ENCODE data around the gene CAMK1. TPM values are rescaled to one million over a fixed set of nuclear protein-coding genes. Genes with fewer than 3 reads are reported as not detected.

Gene CAMK1
- total RNA-seq, 2 experiments from 2014 or later = 0.74 to 1.1 TPM

- H3K27me3 ChIP-seq (ENCODE audit: control insufficient read depth in 1 of 2, insufficient read depth in 2 of 2, low read length in 2 of 2) = no peaks in the 10 kb centered on the region
- H3K27me3 Mint-ChIP-seq = no peaks in the 10 kb centered on the region
These were observed 2.3 kb downstream of the CAMK1 start for GRCh38 chr3:9767418-9767817.

DNA sequence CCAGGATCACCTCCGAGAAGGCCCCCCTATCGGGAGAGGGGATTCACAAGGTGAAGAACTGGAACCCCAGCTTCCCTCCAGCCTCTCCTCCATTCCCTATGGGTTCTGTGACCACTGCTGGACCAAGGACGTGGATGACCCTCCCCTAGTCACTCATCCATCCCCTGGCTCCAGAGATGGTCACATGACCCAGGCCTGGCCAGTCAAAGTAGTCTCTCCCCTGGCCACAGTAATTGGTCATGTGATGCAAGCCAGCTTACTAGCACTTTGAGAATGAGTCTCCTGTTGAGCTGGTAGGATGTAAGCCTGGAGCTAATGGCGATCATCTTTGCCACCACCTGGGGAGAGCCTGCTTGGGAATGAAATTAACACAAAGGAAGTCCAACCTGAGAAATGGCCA, 3.9 kb downstream of the CAMK1 start:
- DNase-seq (no peak), ATAC-seq (ENCODE audit: poor library complexity) (no peak)
- H3K27me3 ChIP-seq (ENCODE audit: control insufficient read depth in 1 of 2, insufficient read depth in 2 of 2, low read length in 2 of 2) = no peaks in the 10 kb centered on the region
- no peak overlapping the region for H3K4me3 ChIP-seq (ENCODE audit: low read length)
- ChIA-PET POLR2A (interaction anchor here (0.9 to 1.4 kb wide), 2 partner anchors 25 to 27 kb away, joined by 4 read pairs; partner anchors contain the start of gene ARPC4), CTCF (no interaction called here)
- no peak overlapping the region for H3K27ac ChIP-seq (ENCODE audit: low read depth in 1 of 2, low read length in 2 of 2)
- peaks cover 29% of the 10 kb centered on the region for H3K4me1 ChIP-seq (ENCODE audit: insufficient read depth, low read length)
- Mint-ChIP-seq H3K27me3 (no peaks in the 10 kb centered on the region), H3K27ac (no peak overlapping the region), H3K4me1 (ENCODE audit: low read depth) (peaks cover 18% of the 10 kb centered on the region), H3K4me3 (no peak overlapping the region), H3K9me3 (no peaks in the 10 kb centered on the region), H3K36me3 (ENCODE audit: low read depth) (peaks cover 3% of the 10 kb centered on the region)
- TF ChIP-seq, protein P1, sequence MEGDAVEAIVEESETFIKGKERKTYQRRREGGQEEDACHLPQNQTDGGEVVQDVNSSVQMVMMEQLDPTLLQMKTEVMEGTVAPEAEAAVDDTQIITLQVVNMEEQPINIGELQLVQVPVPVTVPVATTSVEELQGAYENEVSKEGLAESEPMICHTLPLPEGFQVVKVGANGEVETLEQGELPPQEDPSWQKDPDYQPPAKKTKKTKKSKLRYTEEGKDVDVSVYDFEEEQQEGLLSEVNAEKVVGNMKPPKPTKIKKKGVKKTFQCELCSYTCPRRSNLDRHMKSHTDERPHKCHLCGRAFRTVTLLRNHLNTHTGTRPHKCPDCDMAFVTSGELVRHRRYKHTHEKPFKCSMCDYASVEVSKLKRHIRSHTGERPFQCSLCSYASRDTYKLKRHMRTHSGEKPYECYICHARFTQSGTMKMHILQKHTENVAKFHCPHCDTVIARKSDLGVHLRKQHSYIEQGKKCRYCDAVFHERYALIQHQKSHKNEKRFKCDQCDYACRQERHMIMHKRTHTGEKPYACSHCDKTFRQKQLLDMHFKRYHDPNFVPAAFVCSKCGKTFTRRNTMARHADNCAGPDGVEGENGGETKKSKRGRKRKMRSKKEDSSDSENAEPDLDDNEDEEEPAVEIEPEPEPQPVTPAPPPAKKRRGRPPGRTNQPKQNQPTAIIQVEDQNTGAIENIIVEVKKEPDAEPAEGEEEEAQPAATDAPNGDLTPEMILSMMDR (IDR thresholded peaks at IDR 0.05) = no peak
- H3K9me3 ChIP-seq (ENCODE audit: control insufficient read depth in 1 of 2, insufficient read depth in 1 of 2, low read length in 2 of 2) = no peaks in the 10 kb centered on the region
- H3K36me3 ChIP-seq (ENCODE audit: insufficient read depth, low read length) = peaks cover 8% of the 10 kb centered on the region
- intact Hi-C loops (cut with DNase I, micrococcal nuclease) = no loop called here

More at GRCh38 chr3:9767418-9767817, 2.3 kb downstream of the CAMK1 start:
- POLR2A ChIA-PET = interaction anchor here (0.9 kb wide), 1 partner anchor 25 kb away, joined by 3 read pairs; the partner anchor contains the start of genes ARPC4 and TADA3
- Histone ChIP-seq H3K4me3 (ENCODE audit: low read length) (no peak overlapping the region), H3K4me1 (ENCODE audit: insufficient read depth, low read length) (peaks cover 29% of the 10 kb centered on the region), H3K9me3 (ENCODE audit: control insufficient read depth in 1 of 2, insufficient read depth in 1 of 2, low read length in 2 of 2) (no peaks in the 10 kb centered on the region), H3K27ac (ENCODE audit: low read depth in 1 of 2, low read length in 2 of 2) (no peak overlapping the region), H3K36me3 (ENCODE audit: insufficient read depth, low read length) (peaks cover 4% of the 10 kb centered on the region)
- ATAC-seq (ENCODE audit: poor library complexity) = no peak
- no peak for DNase-seq
- peaks cover 18% of the 10 kb centered on the region for H3K4me1 Mint-ChIP-seq (ENCODE audit: low read depth)
- H3K27ac Mint-ChIP-seq = no peak overlapping the region
- intact Hi-C loops (cut with DNase I, micrococcal nuclease) = no loop called here
- no peak overlapping the region for H3K4me3 Mint-ChIP-seq
- CTCF ChIA-PET = no interaction called here
- no peaks in the 10 kb centered on the region for H3K36me3 Mint-ChIP-seq (ENCODE audit: low read depth)
- no peaks in the 10 kb centered on the region for H3K9me3 Mint-ChIP-seq
- TF ChIP-seq, protein P1 (IDR thresholded peaks at IDR 0.05) = no peak

GRCh38 chr3:9762871-9763270, 6.9 kb downstream of the CAMK1 start:
- POLR2A ChIA-PET = no interaction called here

More at GRCh38 chr3:9762871-9763270, 6.9 kb downstream of the CAMK1 start:
- DNase-seq = no peak
- peaks cover 24% of the 10 kb centered on the region for H3K36me3 Mint-ChIP-seq (ENCODE audit: low read depth)
- Histone ChIP-seq H3K27me3 (ENCODE audit: control insufficient read depth in 1 of 2, insufficient read depth in 2 of 2, low read length in 2 of 2) (no peaks in the 10 kb centered on the region), H3K36me3 (ENCODE audit: insufficient read depth, low read length) (peaks cover 31% of the 10 kb centered on the region), H3K4me1 (ENCODE audit: insufficient read depth, low read length) (peaks cover 5% of the 10 kb centered on the region), H3K27ac (ENCODE audit: low read depth in 1 of 2, low read length in 2 of 2) (no peak overlapping the region), H3K9me3 (ENCODE audit: control insufficient read depth in 1 of 2, insufficient read depth in 1 of 2, low read length in 2 of 2) (no peaks in the 10 kb centered on the region), H3K4me3 (ENCODE audit: low read length) (no peak overlapping the region)
- intact Hi-C loops (cut with DNase I, micrococcal nuclease) = no loop called here
- H3K27me3 Mint-ChIP-seq = no peaks in the 10 kb centered on the region
- no peak overlapping the region for H3K4me3 Mint-ChIP-seq
- no peaks in the 10 kb centered on the region for H3K4me1 Mint-ChIP-seq (ENCODE audit: low read depth)
- H3K27ac Mint-ChIP-seq = no peak overlapping the region
- no peaks in the 10 kb centered on the region for H3K9me3 Mint-ChIP-seq
- CTCF ChIA-PET = no interaction called here
- no peak for ATAC-seq (ENCODE audit: poor library complexity)
- TF ChIP-seq, protein P1 (IDR thresholded peaks at IDR 0.05) = no peak

Data from CD4-positive, alpha-beta T cell (primary cell).